ENCODE measurements around the gene ZNF846. TPM values are rescaled to one million over a fixed set of nuclear protein-coding genes. Genes with fewer than 3 reads are reported as not detected.

Gene ZNF846
- total and polyA plus RNA-seq, 10 of the 15 experiments (the other 5 are each of a cell fraction or from before 2014, with no cell fraction given): 0.64 to 4.1 (median 1.6) TPM

DNA sequence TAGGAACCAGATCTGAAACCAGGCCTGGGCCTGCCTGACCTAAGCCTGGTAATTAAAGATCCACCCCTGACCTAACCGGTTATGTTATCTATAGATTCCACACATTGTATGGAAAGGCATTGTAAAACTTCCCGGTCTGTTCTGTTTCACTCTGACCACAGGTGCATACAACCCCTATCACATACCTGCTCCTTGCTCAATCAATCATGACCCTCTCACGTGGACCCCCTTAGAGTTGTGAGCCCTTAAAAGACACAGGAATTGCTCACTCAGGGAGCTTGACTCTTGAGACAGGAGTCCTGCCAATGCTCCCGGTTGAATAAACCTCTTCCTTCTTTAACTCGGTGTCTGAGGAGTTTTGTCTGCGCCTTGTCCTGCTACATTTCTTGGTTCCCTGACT is 66.4 kb downstream of the ZNF846 start:
- no peak overlapping the region for H3K27ac ChIP-seq (ENCODE audit: control insufficient read depth, insufficient read depth)
- DNase-seq (ENCODE audit: low read depth, low spot score) (no peak), ATAC-seq (no peak), FAIRE-seq (no peak)
- H3K9me3 ChIP-seq (replicated peaks; ENCODE audit: control insufficient read depth, insufficient read depth, low read length): no peaks in the 10 kb centered on the region; the same call in 2 of the 3 replicates
- WGBS (ENCODE audit: insufficient coverage, insufficient replicate concordance, low lambda C conversion rate, missing lambda C conversion rate): 75% methylated on average over 6 of the region's 6 CpGs
- H3K4me3 ChIP-seq: no peak overlapping the region
- H2AFZ ChIP-seq (ENCODE audit: control insufficient read depth, low read depth, low read length): no peak overlapping the region
- ChIA-PET RAD21 (ENCODE audit: unreplicated experiment) (no interaction called here), POLR2A (no interaction called here), SMC1A (ENCODE audit: uncharacterized antibody, unreplicated experiment) (no interaction called here), CTCF (no interaction called here)
- in situ Hi-C loops (cut with MboI): no loop called here
- no peaks in the 10 kb centered on the region for H4K20me1 ChIP-seq (ENCODE audit: control insufficient read depth, insufficient read depth)
- H3K27me3 ChIP-seq (replicated peaks in 1 of 2; ENCODE audit: control insufficient read depth in 2 of 2, insufficient read depth in 2 of 2, low read length in 1 of 2): no peaks in the 10 kb centered on the region
- BruUV-seq (replicated peaks): no TSS peak
- H3K4me1 ChIP-seq (ENCODE audit: control insufficient read depth, insufficient read depth, low read length): no peaks in the 10 kb centered on the region
- intact Hi-C loops (cut with micrococcal nuclease; ENCODE audit: unreplicated experiment): no loop called here
- H3K36me3 ChIP-seq (ENCODE audit: control insufficient read depth in 2 of 2, insufficient read depth in 2 of 2, low read length in 1 of 2): no peaks in the 10 kb centered on the region
- H3K4me2 ChIP-seq (ENCODE audit: control insufficient read depth, insufficient read depth): no peak overlapping the region
- no peak overlapping the region for H3K9ac ChIP-seq (ENCODE audit: control insufficient read depth, insufficient read depth, low read length)
- no peaks in the 10 kb centered on the region for H3K79me2 ChIP-seq (ENCODE audit: control insufficient read depth, insufficient read depth, low read length)
- TF ChIP-seq KDM1A (IDR thresholded peaks at IDR 0.05; ENCODE audit: borderline replicate concordance) (no peak), FOS (IDR thresholded peaks at IDR 0.05; ENCODE audit: borderline replicate concordance, extremely low read depth, insufficient read length) (no peak), PAX5 (IDR thresholded peaks at IDR 0.05; ENCODE audit: borderline replicate concordance, low read depth, low read length) (no peak), TBL1XR1 (IDR thresholded peaks at IDR 0.05; ENCODE audit: low read depth, low read length) (no peak)

Other genes starting within 250 kb of the ZNF846 start
Only the 7 nearest of the 10 such genes appear.
- 55.0 and 69.4 TPM in 2 replicates for gene ZNF121, start 184.2 kb downstream of the ZNF846 start, total RNA-seq (2014; rRNA removed)
- gene ZNF121, start 184.2 kb downstream of the ZNF846 start, total RNA-seq (2014; rRNA removed; fragmentation: Illumina TruSeq; extraction: Trizol): 75.0 and 75.5 TPM in 2 replicates
- gene ZNF121, start 184.2 kb downstream of the ZNF846 start, total RNA-seq (2021): 44.9 and 47.1 TPM in 2 replicates
- gene ZNF121, start 184.2 kb downstream of the ZNF846 start, polyA plus RNA-seq (2011; rRNA removed): 20.0 and 28.0 TPM in 2 replicates
- 18.0 and 24.6 TPM in 2 replicates for gene ZNF121, start 184.2 kb downstream of the ZNF846 start, polyA plus RNA-seq (2014; fragmentation: Illumina TruSeq; extraction: Trizol)
- 10 to 100 TPM in 1 of 2 experiments, 1 to 10 TPM in 1; 4.8 to 14.6 TPM for gene ZNF121, start 184.2 kb downstream of the ZNF846 start, polyA plus RNA-seq (2014; fragmentation: Nextera tagmentation; extraction: Ambion mirVana)
- 12.8 and 13.5 TPM in 2 replicates for gene ZNF121, start 184.2 kb downstream of the ZNF846 start, polyA plus RNA-seq (2014; rRNA removed)
- 10 to 100 TPM; 14.3 to 17.4 TPM for gene ZNF121, start 184.2 kb downstream of the ZNF846 start, polyA plus RNA-seq (2016; fragmentation: Nextera tagmentation; extraction: Ambion mirVana)
- gene ZNF561, start 147.5 kb downstream of the ZNF846 start, total RNA-seq (2014; rRNA removed): 15.3 and 23.7 TPM in 2 replicates
- 23.7 and 24.0 TPM in 2 replicates for gene ZNF561, start 147.5 kb downstream of the ZNF846 start, total RNA-seq (2014; rRNA removed; fragmentation: Illumina TruSeq; extraction: Trizol)
- gene ZNF561, start 147.5 kb downstream of the ZNF846 start, total RNA-seq (2021): 17.7 and 21.2 TPM in 2 replicates
- gene ZNF561, start 147.5 kb downstream of the ZNF846 start, polyA plus RNA-seq (2011; rRNA removed): 38.2 and 44.2 TPM in 2 replicates
- gene ZNF561, start 147.5 kb downstream of the ZNF846 start, polyA plus RNA-seq (2014; fragmentation: Illumina TruSeq; extraction: Trizol): 25.5 and 28.0 TPM in 2 replicates
- gene ZNF561, start 147.5 kb downstream of the ZNF846 start, polyA plus RNA-seq (2014; fragmentation: Nextera tagmentation; extraction: Ambion mirVana): 10 to 100 TPM; 12.8 to 18.8 TPM
- 17.0 and 19.4 TPM in 2 replicates for gene ZNF561, start 147.5 kb downstream of the ZNF846 start, polyA plus RNA-seq (2014; rRNA removed)
- 10 to 100 TPM; 18.3 to 23.2 TPM for gene ZNF561, start 147.5 kb downstream of the ZNF846 start, polyA plus RNA-seq (2016; fragmentation: Nextera tagmentation; extraction: Ambion mirVana)
- 13.8 and 14.1 TPM in 2 replicates for gene ZNF562, start 93.6 kb downstream of the ZNF846 start, total RNA-seq (2014; rRNA removed)
- 21.1 and 23.2 TPM in 2 replicates for gene ZNF562, start 93.6 kb downstream of the ZNF846 start, total RNA-seq (2014; rRNA removed; fragmentation: Illumina TruSeq; extraction: Trizol)
- gene ZNF562, start 93.6 kb downstream of the ZNF846 start, total RNA-seq (2021): 14.8 and 16.3 TPM in 2 replicates
- 12.2 and 13.9 TPM in 2 replicates for gene ZNF562, start 93.6 kb downstream of the ZNF846 start, polyA plus RNA-seq (2011; rRNA removed)
- gene ZNF562, start 93.6 kb downstream of the ZNF846 start, polyA plus RNA-seq (2014; fragmentation: Illumina TruSeq; extraction: Trizol): 9.2 and 14.2 TPM in 2 replicates
- gene ZNF562, start 93.6 kb downstream of the ZNF846 start, polyA plus RNA-seq (2014; fragmentation: Nextera tagmentation; extraction: Ambion mirVana): 1 to 10 TPM; 5.2 to 7.5 TPM
- 6.9 and 7.6 TPM in 2 replicates for gene ZNF562, start 93.6 kb downstream of the ZNF846 start, polyA plus RNA-seq (2014; rRNA removed)
- 10 to 100 TPM in 1 of 2 experiments, 1 to 10 TPM in 1; 9.0 to 12.2 TPM for gene ZNF562, start 93.6 kb downstream of the ZNF846 start, polyA plus RNA-seq (2016; fragmentation: Nextera tagmentation; extraction: Ambion mirVana)
- 26.2 and 28.6 TPM in 2 replicates for gene FBXL12, start 50.3 kb upstream of the ZNF846 start, total RNA-seq (2014; rRNA removed)
- 13.1 and 13.6 TPM in 2 replicates for gene FBXL12, start 50.3 kb upstream of the ZNF846 start, total RNA-seq (2014; rRNA removed; fragmentation: Illumina TruSeq; extraction: Trizol)
- 22.5 and 24.5 TPM in 2 replicates for gene FBXL12, start 50.3 kb upstream of the ZNF846 start, total RNA-seq (2021)
- 16.5 and 22.0 TPM in 2 replicates for gene FBXL12, start 50.3 kb upstream of the ZNF846 start, polyA plus RNA-seq (2011; rRNA removed)
- gene FBXL12, start 50.3 kb upstream of the ZNF846 start, polyA plus RNA-seq (2014; fragmentation: Illumina TruSeq; extraction: Trizol): 15.6 and 17.1 TPM in 2 replicates
- gene FBXL12, start 50.3 kb upstream of the ZNF846 start, polyA plus RNA-seq (2014; fragmentation: Nextera tagmentation; extraction: Ambion mirVana): 1 to 10 TPM; 1.4 to 4.1 TPM
- gene FBXL12, start 50.3 kb upstream of the ZNF846 start, polyA plus RNA-seq (2014; rRNA removed): 35.7 and 40.0 TPM in 2 replicates
- 10 to 100 TPM; 26.8 to 27.3 TPM for gene FBXL12, start 50.3 kb upstream of the ZNF846 start, polyA plus RNA-seq (2016; fragmentation: Nextera tagmentation; extraction: Ambion mirVana)
- 297 and 314 TPM in 2 replicates for gene UBL5, start 59.2 kb upstream of the ZNF846 start, total RNA-seq (2014; rRNA removed)
- gene UBL5, start 59.2 kb upstream of the ZNF846 start, total RNA-seq (2014; rRNA removed; fragmentation: Illumina TruSeq; extraction: Trizol): 292 and 299 TPM in 2 replicates
- 343 and 345 TPM in 2 replicates for gene UBL5, start 59.2 kb upstream of the ZNF846 start, total RNA-seq (2021)
- gene UBL5, start 59.2 kb upstream of the ZNF846 start, polyA plus RNA-seq (2011; rRNA removed): 679 and 767 TPM in 2 replicates
- 340 and 433 TPM in 2 replicates for gene UBL5, start 59.2 kb upstream of the ZNF846 start, polyA plus RNA-seq (2014; fragmentation: Illumina TruSeq; extraction: Trizol)
- 100 to 1,000 TPM; 888 to 897 TPM for gene UBL5, start 59.2 kb upstream of the ZNF846 start, polyA plus RNA-seq (2014; fragmentation: Nextera tagmentation; extraction: Ambion mirVana)
- 477 and 654 TPM in 2 replicates for gene UBL5, start 59.2 kb upstream of the ZNF846 start, polyA plus RNA-seq (2014; rRNA removed)
- gene UBL5, start 59.2 kb upstream of the ZNF846 start, polyA plus RNA-seq (2016; fragmentation: Nextera tagmentation; extraction: Ambion mirVana): 100 to 1,000 TPM; 816 to 817 TPM
- gene PIN1, start 66.6 kb upstream of the ZNF846 start, total RNA-seq (2014; rRNA removed): 155 and 162 TPM in 2 replicates
- 35.5 and 38.8 TPM in 2 replicates for gene PIN1, start 66.6 kb upstream of the ZNF846 start, total RNA-seq (2014; rRNA removed; fragmentation: Illumina TruSeq; extraction: Trizol)
- 90.4 and 95.6 TPM in 2 replicates for gene PIN1, start 66.6 kb upstream of the ZNF846 start, total RNA-seq (2021)
- gene PIN1, start 66.6 kb upstream of the ZNF846 start, polyA plus RNA-seq (2011; rRNA removed): 26.5 and 47.3 TPM in 2 replicates
- gene PIN1, start 66.6 kb upstream of the ZNF846 start, polyA plus RNA-seq (2014; fragmentation: Illumina TruSeq; extraction: Trizol): 5.3 and 16.0 TPM in 2 replicates
- gene PIN1, start 66.6 kb upstream of the ZNF846 start, polyA plus RNA-seq (2014; fragmentation: Nextera tagmentation; extraction: Ambion mirVana): 1 to 10 TPM; 2.4 to 6.1 TPM
- gene PIN1, start 66.6 kb upstream of the ZNF846 start, polyA plus RNA-seq (2014; rRNA removed): 156 and 169 TPM in 2 replicates
- gene PIN1, start 66.6 kb upstream of the ZNF846 start, polyA plus RNA-seq (2016; fragmentation: Nextera tagmentation; extraction: Ambion mirVana): 100 to 1,000 TPM; 180 to 209 TPM
- gene OLFM2, start 167.8 kb upstream of the ZNF846 start, total RNA-seq (2014; rRNA removed): not detected in 2 replicates
- not detected in 2 replicates for gene OLFM2, start 167.8 kb upstream of the ZNF846 start, total RNA-seq (2014; rRNA removed; fragmentation: Illumina TruSeq; extraction: Trizol)
- 0.16 and 0.36 TPM in 2 replicates for gene OLFM2, start 167.8 kb upstream of the ZNF846 start, total RNA-seq (2021)
- 2.4 and 3.5 TPM in 2 replicates for gene OLFM2, start 167.8 kb upstream of the ZNF846 start, polyA plus RNA-seq (2011; rRNA removed)
- 0.07 TPM in 1 of 2 replicates, not detected in the other for gene OLFM2, start 167.8 kb upstream of the ZNF846 start, polyA plus RNA-seq (2014; fragmentation: Illumina TruSeq; extraction: Trizol)
- not detected for gene OLFM2, start 167.8 kb upstream of the ZNF846 start, polyA plus RNA-seq (2014; fragmentation: Nextera tagmentation; extraction: Ambion mirVana)
- gene OLFM2, start 167.8 kb upstream of the ZNF846 start, polyA plus RNA-seq (2014; rRNA removed): 0.04 and 0.27 TPM in 2 replicates
- gene OLFM2, start 167.8 kb upstream of the ZNF846 start, polyA plus RNA-seq (2016; fragmentation: Nextera tagmentation; extraction: Ambion mirVana): under 1 TPM in 1 of 2 experiments, not detected in 1; 0.09 TPM

All from GM12878 (cell line).